GM18858 (cell line): Measurements from ENCODE around the gene RPTOR.

ENCODE experiments used
- ATAC-seq: cut with Tn5 transposase; IDR thresholded peaks from one replicate; pipeline ENCODE4 v1.9.1; 2021; ENCODE audit not compliant: unreplicated experiment

RPTOR gene

DNA sequence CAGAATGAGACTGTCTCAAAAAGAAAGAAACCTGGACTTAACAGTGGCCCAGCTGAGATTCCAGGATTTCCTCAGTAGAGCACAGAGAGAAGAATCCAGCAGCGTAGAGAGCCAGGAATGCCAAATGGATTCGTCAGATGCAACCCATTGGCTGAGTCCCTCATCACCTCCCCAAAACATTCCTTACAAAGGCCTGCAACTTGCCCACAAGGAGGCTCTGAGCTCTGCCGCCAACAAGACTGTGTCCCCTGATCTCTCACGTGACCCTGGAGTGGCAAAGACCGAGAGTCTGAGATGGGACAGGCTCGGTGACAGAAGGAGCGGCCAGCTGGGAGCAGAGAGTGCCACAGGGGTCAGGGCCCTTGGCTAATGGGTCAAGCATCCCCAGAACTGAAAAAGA lies 440.1 kb downstream of the RPTOR start:
- no peak for ATAC-seq

GRCh38 chr17:80986046-80986445 lies 441.4 kb downstream of the RPTOR start:
- no peak for ATAC-seq

DNA sequence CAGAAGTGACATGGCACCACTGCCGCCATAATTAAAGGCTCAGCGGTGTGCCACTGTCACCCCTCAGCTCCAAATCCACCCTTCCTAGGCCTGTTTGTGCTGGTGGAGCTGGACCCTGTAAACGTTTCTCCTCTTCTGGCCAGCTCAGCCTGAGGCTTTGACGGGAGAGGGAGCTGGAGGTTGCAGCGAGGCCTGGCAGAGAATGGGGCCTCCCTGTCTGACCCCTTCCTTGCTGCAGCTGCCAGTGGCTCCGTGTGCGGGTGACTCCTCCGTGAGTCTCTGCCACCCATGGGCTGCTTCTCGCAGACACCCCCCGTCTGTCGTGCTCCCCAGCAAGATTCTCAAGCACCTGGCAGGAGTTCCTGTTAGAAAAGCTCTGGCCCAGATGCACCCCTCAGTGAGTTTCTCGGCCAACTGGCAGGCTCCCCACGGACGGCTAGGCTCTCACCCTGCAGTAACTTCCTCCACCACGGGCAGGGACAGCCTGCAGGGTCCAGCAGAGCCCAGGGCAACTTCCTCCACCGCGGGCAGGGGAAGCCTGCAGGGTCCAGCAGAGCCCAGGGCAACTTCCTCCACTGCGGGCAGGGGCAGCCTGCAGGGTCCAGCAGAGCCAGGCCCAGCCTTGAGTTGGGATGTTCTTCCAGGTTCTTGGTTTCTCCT lies 442.3 kb downstream of the RPTOR start:
- ATAC-seq, result no peak

DNA sequence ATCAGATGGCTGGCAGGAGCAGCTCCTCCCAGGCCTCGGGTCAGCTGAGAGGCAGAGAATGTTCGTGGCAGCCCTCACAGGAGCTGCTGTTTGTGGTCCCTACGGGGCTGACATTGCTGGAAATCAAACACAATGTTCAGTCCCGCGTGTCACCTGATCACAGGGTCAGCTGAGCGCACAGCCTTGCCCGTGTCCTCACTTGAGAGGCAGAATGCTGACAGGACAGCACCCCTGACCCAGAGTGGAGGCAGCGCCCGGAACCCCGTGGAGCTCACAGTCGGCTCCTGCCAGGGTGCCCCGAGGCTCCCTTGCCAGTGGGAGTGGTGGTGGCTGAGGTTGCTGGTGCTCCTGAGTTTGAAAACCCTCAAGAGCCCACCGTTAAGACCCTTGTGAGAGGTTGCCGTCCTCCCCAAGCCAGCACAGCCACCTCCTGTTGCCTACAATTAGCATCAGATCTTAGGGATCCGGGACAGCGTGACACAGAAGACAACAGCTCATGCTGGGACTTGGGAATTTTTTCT lies 443.4 kb downstream of the RPTOR start:
- ATAC-seq, result no peak

DNA sequence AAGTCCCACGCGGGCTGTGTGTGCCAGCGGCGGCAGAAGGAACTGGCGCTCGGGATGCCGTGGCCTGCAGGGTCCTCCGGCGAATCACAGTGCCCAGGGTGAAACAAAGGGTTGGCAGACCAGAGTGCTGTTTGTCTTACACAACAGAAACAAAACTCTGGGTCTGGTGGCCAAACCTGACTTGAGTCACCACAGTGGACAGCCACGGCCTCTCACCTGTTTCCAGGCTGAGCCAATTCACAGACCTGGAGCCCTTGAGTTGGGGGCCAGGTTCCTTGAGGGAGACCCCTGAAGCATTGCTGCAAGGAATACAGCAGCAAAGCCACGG lies 444.9 kb downstream of the RPTOR start:
- ATAC-seq, result no peak

- no peak for ATAC-seq
These were observed 446.4 kb downstream of the RPTOR start for GRCh38 chr17:80990921-80991644.

GRCh38 chr17:80991645-80992076 lies 447.0 kb downstream of the RPTOR start, which contains the start of gene CHMP6:
TSS of gene CHMP6 (plus strand) at chr17:80991841. CDS start at chr17:80991919, 78 bp downstream.
- no peak for ATAC-seq

DNA sequence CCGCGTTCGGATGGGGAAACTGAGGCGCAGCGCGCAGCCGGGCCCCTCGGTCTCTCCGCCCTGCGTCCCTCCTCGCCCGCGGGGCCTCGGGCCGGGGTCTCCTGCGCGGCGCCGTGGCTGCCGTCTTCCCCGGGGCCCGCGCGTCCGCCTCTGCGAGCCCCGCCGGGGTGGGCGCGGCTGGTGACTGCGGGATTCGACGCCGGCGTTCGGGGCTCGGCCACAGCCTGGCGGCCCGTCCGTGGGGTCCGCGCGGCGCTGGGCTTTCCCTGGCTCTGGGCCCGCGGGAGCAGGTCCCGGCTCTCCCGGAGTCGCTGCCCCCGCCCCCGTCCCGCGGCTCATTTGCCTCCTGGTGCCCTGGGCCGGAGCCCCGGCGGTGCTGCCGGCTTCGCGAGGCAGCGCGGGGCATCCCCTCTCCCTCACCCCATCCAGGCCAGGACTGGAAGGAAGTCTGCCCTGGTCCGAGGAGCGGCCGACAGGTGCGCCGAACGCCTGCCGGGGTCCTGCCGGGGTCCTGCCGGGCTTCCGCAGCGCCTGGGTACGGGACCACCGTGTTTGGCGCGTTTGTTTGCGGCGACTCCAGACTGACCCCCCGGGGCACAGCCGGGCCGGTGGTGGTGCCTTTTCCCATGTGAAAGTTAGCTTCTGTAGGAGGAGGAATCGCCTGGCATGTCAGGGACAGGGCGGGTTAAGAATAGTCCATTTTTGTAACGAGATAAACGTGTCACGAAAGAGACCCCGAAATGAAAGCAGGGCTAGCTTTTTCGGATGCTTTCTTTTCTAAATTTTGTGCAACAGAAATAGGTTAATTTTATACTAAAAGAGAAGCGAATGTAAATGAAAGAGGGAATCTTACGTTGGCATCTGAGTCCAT lies 447.7 kb downstream of the RPTOR start:
- no peak for ATAC-seq

DNA sequence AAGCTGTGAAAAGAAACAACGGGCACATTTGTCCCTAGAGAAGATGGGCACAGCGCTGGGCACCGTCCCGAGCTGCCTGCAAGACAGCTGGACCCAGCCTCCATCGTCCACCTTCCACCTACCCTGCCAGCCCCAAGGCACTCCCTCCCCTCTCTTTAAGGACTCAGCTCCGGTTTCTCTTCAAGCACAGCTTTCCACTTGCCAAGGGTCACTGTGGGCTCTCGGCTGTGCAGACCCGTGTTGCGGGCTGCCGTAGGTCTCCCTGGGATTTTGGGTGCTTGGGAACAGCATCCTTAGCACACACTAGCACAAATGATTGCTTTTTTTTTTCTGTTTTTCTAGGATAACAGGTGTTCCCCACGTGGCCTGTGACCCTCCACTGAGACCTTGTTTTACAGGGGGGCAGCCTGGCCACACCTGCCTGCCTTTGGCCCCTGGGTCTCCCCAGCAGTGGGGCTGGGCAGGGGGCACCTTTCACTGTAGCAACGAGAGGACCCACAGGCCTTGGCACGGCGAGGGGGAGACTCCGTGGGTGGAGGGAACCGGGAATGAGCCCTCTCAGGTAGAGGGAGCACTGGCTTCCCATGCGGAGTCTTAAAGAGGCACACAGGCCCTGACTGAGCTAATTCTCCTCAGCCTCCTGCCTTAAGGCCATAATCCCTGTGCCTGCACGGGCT lies 448.4 kb downstream of the RPTOR start:
- no peak for ATAC-seq

GRCh38 chr17:80995131-80995530 lies 450.5 kb downstream of the RPTOR start:
- ATAC-seq, result no peak

GRCh38 chr17:80996422-80997305 lies 452.0 kb downstream of the RPTOR start:
- no peak for ATAC-seq

DNA sequence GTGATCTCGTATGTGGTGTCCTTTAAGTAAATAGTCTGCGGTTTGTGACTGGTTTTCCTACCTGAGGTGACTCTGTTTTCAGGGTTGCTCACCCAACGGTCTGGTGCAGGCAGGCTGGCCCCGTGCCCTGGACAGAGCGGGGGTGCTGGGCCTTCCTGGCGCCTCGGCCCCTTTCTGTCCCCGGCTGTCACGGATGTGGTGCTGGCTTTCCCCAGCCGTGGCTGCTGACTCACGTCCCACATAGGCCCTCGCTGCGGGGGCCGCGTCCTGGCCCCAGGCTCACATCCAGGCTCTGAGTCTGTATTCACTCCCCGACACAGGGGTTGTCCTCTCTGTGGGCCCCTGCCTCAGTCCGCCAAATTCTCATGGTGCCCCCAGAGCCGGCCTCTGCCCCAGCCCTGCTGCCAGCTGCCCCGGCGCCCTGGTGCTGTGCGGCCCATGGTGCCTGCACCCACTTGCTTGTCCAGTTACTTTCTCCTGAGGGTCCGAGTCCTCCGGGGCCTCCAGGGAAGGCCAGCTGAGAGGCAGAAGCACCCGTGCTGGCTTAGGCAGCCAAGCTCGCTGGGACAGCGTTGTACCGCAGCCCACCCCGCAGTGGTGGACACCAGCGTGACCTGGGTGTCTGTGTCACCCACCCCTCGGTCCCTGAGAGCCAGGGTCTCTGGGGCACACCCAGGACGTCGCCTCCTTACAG lies 452.9 kb downstream of the RPTOR start:
- no peak for ATAC-seq

- no peak for ATAC-seq
These were observed 453.6 kb downstream of the RPTOR start for GRCh38 chr17:80998118-80998747.

GRCh38 chr17:80998748-80999535 lies 454.3 kb downstream of the RPTOR start:
- no peak for ATAC-seq

- no peak for ATAC-seq
These were observed 455.1 kb downstream of the RPTOR start for GRCh38 chr17:80999536-81000333.

DNA sequence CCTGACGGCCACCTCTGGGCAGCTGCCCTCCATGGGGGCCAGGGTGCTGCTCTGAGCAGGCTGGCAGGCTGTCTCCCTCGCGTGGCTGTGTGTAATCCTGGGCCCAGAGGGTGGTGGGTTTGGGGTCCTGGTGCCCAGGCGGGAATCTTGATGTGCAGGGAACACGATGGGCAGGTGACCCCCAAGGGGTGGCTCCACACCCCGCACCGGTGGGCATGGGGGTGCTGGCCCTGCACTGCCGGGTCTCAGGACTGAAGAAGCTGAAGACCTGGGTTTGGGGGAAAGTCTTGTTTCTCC lies 455.6 kb downstream of the RPTOR start:
- ATAC-seq, result no peak

DNA sequence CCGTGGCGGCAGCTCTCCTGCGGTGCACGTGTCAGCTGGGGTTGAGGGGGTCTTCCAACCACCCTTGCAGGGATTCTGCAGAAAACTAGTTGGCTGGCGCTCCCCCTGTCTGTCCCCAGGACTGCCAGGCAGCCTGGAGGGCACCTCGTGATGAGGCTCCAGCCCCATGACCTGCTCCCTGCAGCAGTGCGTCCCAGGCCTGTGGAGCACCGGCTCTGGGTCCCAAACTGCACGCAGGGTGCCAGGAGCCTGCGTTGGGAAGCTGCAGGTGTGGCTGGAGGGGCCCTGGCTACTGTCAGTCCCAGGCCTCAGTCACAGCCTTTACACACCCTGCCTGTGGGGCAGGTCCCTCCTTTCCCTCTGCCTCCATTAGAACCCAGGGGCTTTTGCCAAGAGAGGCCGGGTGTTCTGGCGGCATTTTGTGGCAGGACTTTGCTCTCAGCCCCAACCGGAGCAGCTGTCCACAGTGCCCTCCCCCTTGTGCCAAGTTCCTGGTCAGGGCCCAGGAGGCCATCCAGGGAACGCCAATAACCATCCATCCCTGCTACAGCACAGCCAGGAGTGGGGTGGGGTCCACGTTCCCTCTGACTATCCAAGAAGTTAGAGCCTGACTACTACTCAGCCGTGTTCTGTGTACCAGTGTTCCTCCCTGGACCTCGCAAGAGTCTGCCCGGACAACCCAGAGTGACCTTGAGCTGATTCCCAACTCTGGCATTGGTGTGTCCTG lies 456.2 kb downstream of the RPTOR start:
- no peak for ATAC-seq
